ENCODE measurements around the gene CADM1.

GRCh38 chr11:115199481-115200069, 304.6 kb downstream of the CADM1 start:
- no peak for TF ChIP-seq CTCF (IDR thresholded peaks at IDR 0.05)
- TF ChIP-seq POLR2A (IDR thresholded peaks at IDR 0.05): no peak
